H1 (cell line): ENCODE results near the gene AP1G2. TPM values are rescaled to one million over a fixed set of nuclear protein-coding genes. Genes with fewer than 3 reads are reported as not detected.
A peak's percentile ranks its signal among the peaks of the same experiment; 100 is the strongest.

Experiments
- CEBPB ChIP-seq: IDR thresholded peaks from 2 replicates; pipeline ENCODE4 v1.6.1; 2012; ENCODE audit warnings: low read depth, low read length
- MAX ChIP-seq: IDR thresholded peaks from 2 replicates; pipeline ENCODE4 v1.6.1; 2012; ENCODE audit warnings: inconsistent platforms
- SP2 ChIP-seq: IDR thresholded peaks from 2 replicates; pipeline ENCODE4 v1.6.1; 2012; ENCODE audit warnings: mild to moderate bottlenecking, low read length, inconsistent platforms
- polyA plus RNA-seq, 7 experiments: library from polyadenylated mRNA; depleted of rRNA in 3 of 7; stranded (reverse) in 5 of 7; unstranded in 2 of 7; fragments of >200 nt in 5 of 7; fragments of 200-250 nt in 2 of 7; gene quantifications; 1 replicate in 5 of 7; 2 replicates in 1 of 7; 4 replicates in 1 of 7; pipeline versions ENCODE4 v1.2.1 to v1.2.3, GENCODE V29; 2011 to 2013; ENCODE audit warnings: missing spikeins in 2 of 7, mixed read lengths in 2 of 7
- total RNA-seq: library from RNA; stranded (reverse); fragmentation: NEBNext Ultra II Directional; extraction: Animal tissue kit (Norgen Biotek cat#: 25700); gene quantifications from 2 replicates; pipeline ENCODE4 v1.2.1, GENCODE V29; 2021
- TF ChIP-seq, protein P1 (sequence below): IDR thresholded peaks from 2 replicates; pipeline ENCODE4 v1.6.1; 2012; ENCODE audit warnings: inconsistent platforms
- TF ChIP-seq, protein P2 (sequence below): fragments of 300-600 bp; sonication (generic); IDR thresholded peaks from 2 replicates; pipeline ENCODE4 v1.7.1; 2012; ENCODE audit warnings: low read length, moderate library complexity, mild to moderate bottlenecking, inconsistent platforms; ENCODE audit not compliant: insufficient replicate concordance
- TF ChIP-seq, protein P3 (sequence below): IDR thresholded peaks from 2 replicates; pipeline ENCODE4 v1.6.1; 2012; ENCODE audit warnings: low read length, inconsistent platforms

The AP1G2 gene
- total and polyA plus RNA-seq, 2 of the 8 experiments (the other 6 are each of a cell fraction or from before 2014, with no cell fraction given), result 70.9 to 134 TPM

- TF ChIP-seq, protein P1, sequence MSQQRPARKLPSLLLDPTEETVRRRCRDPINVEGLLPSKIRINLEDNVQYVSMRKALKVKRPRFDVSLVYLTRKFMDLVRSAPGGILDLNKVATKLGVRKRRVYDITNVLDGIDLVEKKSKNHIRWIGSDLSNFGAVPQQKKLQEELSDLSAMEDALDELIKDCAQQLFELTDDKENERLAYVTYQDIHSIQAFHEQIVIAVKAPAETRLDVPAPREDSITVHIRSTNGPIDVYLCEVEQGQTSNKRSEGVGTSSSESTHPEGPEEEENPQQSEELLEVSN, result no peak
- TF ChIP-seq, protein P2, sequence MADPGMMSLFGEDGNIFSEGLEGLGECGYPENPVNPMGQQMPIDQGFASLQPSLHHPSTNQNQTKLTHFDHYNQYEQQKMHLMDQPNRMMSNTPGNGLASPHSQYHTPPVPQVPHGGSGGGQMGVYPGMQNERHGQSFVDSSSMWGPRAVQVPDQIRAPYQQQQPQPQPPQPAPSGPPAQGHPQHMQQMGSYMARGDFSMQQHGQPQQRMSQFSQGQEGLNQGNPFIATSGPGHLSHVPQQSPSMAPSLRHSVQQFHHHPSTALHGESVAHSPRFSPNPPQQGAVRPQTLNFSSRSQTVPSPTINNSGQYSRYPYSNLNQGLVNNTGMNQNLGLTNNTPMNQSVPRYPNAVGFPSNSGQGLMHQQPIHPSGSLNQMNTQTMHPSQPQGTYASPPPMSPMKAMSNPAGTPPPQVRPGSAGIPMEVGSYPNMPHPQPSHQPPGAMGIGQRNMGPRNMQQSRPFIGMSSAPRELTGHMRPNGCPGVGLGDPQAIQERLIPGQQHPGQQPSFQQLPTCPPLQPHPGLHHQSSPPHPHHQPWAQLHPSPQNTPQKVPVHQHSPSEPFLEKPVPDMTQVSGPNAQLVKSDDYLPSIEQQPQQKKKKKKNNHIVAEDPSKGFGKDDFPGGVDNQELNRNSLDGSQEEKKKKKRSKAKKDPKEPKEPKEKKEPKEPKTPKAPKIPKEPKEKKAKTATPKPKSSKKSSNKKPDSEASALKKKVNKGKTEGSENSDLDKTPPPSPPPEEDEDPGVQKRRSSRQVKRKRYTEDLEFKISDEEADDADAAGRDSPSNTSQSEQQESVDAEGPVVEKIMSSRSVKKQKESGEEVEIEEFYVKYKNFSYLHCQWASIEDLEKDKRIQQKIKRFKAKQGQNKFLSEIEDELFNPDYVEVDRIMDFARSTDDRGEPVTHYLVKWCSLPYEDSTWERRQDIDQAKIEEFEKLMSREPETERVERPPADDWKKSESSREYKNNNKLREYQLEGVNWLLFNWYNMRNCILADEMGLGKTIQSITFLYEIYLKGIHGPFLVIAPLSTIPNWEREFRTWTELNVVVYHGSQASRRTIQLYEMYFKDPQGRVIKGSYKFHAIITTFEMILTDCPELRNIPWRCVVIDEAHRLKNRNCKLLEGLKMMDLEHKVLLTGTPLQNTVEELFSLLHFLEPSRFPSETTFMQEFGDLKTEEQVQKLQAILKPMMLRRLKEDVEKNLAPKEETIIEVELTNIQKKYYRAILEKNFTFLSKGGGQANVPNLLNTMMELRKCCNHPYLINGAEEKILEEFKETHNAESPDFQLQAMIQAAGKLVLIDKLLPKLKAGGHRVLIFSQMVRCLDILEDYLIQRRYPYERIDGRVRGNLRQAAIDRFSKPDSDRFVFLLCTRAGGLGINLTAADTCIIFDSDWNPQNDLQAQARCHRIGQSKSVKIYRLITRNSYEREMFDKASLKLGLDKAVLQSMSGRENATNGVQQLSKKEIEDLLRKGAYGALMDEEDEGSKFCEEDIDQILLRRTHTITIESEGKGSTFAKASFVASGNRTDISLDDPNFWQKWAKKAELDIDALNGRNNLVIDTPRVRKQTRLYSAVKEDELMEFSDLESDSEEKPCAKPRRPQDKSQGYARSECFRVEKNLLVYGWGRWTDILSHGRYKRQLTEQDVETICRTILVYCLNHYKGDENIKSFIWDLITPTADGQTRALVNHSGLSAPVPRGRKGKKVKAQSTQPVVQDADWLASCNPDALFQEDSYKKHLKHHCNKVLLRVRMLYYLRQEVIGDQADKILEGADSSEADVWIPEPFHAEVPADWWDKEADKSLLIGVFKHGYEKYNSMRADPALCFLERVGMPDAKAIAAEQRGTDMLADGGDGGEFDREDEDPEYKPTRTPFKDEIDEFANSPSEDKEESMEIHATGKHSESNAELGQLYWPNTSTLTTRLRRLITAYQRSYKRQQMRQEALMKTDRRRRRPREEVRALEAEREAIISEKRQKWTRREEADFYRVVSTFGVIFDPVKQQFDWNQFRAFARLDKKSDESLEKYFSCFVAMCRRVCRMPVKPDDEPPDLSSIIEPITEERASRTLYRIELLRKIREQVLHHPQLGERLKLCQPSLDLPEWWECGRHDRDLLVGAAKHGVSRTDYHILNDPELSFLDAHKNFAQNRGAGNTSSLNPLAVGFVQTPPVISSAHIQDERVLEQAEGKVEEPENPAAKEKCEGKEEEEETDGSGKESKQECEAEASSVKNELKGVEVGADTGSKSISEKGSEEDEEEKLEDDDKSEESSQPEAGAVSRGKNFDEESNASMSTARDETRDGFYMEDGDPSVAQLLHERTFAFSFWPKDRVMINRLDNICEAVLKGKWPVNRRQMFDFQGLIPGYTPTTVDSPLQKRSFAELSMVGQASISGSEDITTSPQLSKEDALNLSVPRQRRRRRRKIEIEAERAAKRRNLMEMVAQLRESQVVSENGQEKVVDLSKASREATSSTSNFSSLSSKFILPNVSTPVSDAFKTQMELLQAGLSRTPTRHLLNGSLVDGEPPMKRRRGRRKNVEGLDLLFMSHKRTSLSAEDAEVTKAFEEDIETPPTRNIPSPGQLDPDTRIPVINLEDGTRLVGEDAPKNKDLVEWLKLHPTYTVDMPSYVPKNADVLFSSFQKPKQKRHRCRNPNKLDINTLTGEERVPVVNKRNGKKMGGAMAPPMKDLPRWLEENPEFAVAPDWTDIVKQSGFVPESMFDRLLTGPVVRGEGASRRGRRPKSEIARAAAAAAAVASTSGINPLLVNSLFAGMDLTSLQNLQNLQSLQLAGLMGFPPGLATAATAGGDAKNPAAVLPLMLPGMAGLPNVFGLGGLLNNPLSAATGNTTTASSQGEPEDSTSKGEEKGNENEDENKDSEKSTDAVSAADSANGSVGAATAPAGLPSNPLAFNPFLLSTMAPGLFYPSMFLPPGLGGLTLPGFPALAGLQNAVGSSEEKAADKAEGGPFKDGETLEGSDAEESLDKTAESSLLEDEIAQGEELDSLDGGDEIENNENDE, result no peak
- TF ChIP-seq SP2 (no peak), MAX (peak; percentile 47), CEBPB (peak; percentile 72)
- TF ChIP-seq, protein P3, sequence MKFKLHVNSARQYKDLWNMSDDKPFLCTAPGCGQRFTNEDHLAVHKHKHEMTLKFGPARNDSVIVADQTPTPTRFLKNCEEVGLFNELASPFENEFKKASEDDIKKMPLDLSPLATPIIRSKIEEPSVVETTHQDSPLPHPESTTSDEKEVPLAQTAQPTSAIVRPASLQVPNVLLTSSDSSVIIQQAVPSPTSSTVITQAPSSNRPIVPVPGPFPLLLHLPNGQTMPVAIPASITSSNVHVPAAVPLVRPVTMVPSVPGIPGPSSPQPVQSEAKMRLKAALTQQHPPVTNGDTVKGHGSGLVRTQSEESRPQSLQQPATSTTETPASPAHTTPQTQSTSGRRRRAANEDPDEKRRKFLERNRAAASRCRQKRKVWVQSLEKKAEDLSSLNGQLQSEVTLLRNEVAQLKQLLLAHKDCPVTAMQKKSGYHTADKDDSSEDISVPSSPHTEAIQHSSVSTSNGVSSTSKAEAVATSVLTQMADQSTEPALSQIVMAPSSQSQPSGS, result 0 out of 2 replicates have a peak, but pooled peaks have one; percentile 47
These were observed 11.5 kb downstream of the AP1G2 start, which contains the start of gene THTPA (continued) for GRCh38 chr14:23555882-23556699.
